ENCODE results near the gene ZBTB49.

Gene ZBTB49

DNA sequence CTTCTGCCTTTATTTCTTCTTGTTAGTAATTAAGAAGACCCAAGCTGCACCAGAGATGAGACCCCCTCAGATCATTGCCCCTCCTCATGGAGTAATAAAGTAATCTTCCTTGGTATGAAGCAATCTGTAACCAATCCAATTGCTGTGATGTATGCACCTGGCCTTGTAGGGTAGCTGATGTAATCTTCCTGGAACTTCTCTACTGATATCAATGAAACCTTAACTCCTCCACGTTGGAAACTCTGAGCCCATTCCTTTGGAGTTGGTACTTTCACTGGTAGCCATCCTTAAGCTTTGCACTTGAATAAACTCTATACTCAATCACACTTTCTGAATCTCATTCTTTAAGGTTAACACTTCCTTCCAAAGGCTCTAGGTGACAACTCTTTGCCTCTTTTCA, 65.3 kb downstream of the ZBTB49 start:
- no peak for DNase-seq (ENCODE audit: low spot score)
- Histone ChIP-seq H3K4me3 (no peak overlapping the region), H3K27ac (no peak overlapping the region)
- TF ChIP-seq, protein P1, sequence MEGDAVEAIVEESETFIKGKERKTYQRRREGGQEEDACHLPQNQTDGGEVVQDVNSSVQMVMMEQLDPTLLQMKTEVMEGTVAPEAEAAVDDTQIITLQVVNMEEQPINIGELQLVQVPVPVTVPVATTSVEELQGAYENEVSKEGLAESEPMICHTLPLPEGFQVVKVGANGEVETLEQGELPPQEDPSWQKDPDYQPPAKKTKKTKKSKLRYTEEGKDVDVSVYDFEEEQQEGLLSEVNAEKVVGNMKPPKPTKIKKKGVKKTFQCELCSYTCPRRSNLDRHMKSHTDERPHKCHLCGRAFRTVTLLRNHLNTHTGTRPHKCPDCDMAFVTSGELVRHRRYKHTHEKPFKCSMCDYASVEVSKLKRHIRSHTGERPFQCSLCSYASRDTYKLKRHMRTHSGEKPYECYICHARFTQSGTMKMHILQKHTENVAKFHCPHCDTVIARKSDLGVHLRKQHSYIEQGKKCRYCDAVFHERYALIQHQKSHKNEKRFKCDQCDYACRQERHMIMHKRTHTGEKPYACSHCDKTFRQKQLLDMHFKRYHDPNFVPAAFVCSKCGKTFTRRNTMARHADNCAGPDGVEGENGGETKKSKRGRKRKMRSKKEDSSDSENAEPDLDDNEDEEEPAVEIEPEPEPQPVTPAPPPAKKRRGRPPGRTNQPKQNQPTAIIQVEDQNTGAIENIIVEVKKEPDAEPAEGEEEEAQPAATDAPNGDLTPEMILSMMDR (IDR thresholded peaks at IDR 0.05) = no peak

DNA sequence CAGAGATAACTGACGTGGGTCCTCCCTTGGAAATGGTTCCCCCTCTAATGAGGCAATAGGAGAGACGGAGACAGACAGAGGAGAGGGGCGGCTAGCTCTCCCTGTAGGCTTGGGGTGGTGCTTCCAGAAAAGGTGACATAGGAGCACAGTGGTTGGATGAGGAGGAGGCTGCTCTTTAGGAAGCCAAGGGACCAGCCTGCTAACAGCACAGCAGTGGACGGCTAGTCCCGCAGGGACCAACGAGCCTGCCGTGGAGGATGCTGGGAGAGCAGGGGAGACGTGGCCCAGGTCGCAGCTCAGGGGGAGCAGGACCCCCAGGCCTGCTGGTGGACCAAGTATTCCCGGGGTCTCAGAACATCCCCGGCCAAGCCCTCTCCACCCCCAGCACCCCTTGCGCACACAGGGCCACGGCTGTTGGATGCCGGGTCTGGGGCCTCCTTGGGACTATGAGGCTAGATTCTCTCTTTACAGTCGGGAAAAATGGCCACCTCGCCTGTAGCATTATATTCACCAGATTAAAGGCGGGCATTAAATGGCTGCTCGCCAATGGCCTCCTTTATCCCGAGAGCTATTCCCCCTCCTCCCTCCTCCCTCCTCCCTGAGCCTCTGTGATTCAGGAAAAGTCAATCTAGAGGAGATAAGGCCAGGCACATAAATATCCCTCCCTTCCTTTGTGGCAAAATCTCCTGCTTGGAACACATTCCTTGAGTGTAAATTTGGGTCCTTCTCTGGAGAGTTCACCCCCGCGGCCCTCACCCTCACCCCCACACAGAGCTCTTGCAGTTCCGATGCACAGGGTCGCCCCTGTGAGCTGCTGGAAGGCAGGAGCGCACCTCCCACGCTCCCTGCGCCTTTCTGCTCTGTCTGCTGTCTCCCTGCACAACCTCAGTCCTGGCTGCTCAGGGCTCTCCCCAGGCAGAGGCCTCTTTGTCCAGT, 66.3 kb downstream of the ZBTB49 start:
- H3K4me3 ChIP-seq = no peak overlapping the region
- TF ChIP-seq, protein P1 (IDR thresholded peaks at IDR 0.05) = no peak
- no peak overlapping the region for H3K27ac ChIP-seq
- DNase-seq (ENCODE audit: low spot score) = no peak

DNA sequence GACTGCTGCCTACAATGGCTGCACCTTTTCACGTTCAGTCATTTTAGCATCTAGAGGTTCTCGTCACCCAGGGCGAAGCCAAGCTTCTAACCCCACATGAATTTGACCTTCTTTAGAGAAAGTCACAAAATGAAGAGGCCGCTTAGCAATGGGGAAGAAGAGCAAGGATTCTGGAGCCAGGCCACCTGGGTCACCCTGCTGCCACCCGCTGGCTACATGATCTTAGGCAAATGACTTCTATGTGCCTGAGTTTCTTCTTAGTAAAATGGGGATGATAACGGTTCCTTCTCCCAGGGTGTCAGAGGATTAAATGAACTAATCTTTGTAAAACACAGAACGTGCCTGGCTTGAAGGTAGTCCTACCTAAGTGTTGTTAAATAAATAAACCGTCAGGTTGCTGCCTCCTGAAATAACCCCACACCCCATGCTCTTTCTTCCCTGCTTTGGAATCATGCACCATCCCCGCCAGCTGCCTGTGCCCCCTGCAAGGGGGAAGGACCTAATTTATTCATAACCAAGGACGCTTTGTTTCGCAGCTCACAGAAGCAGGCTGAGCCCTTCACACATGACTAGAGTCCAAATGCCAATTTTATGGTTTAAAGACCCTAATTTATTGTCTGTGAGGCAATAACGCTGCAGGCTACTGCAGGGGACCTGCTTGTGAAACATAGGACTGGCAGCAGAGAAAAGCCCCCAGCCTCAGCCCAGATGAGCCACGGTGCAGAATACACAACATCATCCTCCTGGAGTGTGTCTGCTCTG, 68.2 kb downstream of the ZBTB49 start:
- no peak overlapping the region for H3K4me3 ChIP-seq
- H3K27ac ChIP-seq = no peak overlapping the region
- no peak for DNase-seq (ENCODE audit: low spot score)
- TF ChIP-seq, protein P1 (IDR thresholded peaks at IDR 0.05) = no peak

DNA sequence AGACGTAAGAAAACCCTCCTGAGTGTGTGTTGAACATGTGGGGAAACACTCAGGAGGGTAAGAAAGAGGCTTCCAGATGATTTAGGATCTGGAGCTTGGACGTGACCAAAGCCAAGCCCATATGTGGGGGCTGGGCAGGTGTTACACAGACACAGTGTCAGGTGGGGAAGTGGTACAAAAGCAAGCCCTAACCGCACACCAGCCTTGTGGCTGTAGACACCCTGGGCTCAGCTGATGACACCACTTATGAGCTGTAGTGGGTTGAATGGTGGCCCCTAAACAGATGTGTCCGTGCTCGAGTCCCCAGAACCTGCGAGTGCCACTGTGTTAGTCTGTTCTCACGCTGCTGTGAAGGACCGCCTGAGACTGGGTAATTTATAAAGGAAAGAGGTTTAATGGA, 71.8 kb downstream of the ZBTB49 start:
- TF ChIP-seq, protein P1 (IDR thresholded peaks at IDR 0.05) = no peak
- Histone ChIP-seq H3K27ac (no peak overlapping the region), H3K4me3 (no peak overlapping the region)
- DNase-seq (ENCODE audit: low spot score) = no peak

DNA sequence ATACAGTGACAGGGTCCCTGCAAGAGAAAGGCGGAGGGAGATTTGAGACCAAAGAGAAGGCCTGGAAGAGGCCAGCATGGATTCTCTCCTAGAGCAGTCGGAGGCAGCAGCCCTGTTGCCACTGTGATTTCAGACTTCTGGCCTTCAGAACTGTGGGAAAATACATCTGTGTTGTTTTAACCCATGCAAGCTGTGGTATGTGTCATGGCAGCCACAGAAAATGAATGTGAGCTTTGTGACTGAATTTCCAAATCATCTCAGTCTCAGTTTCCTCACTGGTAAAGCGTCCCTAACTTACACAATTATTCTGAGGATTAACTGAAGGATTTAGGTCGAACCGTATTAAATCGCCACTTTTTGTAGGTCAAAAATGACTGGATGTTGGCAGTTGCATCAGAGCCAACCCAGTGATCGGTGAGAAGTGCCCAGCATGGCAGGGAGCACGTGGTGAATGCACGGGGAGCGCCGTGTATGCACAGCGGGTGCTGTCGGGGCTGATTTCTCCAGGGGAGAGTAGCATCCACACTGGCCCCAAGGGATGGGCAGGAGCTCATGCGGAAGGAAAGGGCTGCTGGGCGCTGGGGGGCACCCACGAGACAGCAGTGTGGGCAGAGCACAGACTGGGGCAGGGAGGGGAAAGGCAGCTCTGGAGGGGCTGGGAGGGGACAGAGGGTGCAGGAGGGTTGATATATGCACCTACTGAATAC, 73.1 kb downstream of the ZBTB49 start:
- H3K4me3 ChIP-seq = no peak overlapping the region
- DNase-seq (ENCODE audit: low spot score) = no peak
- TF ChIP-seq, protein P1 (IDR thresholded peaks at IDR 0.05) = no peak
- H3K27ac ChIP-seq = no peak overlapping the region

DNA sequence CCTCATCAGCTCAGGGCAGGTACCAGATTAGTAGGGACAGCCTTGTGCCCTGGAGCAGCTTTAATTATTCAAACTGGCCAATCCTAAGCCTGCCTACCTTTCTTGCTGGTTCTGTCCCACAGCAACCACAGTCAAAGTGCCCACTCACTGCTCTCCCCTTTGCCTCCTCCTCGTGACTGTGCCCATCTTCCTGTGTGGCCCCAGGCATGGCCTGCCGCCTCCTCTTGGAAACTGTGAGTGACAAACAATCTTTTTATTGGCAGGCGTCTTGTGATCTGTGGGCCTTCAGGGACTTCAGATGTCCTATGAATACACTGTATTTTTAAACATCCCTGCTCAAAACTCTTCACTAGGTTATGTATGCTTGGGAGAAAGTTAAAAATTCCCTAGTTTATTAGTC, 74.0 kb downstream of the ZBTB49 start:
- Histone ChIP-seq H3K4me3 (no peak overlapping the region), H3K27ac (no peak overlapping the region)
- no peak for DNase-seq (ENCODE audit: low spot score)
- TF ChIP-seq, protein P1 (IDR thresholded peaks at IDR 0.05) = no peak
